ENCODE data around the gene DHRSX.

Gene DHRSX

DNA sequence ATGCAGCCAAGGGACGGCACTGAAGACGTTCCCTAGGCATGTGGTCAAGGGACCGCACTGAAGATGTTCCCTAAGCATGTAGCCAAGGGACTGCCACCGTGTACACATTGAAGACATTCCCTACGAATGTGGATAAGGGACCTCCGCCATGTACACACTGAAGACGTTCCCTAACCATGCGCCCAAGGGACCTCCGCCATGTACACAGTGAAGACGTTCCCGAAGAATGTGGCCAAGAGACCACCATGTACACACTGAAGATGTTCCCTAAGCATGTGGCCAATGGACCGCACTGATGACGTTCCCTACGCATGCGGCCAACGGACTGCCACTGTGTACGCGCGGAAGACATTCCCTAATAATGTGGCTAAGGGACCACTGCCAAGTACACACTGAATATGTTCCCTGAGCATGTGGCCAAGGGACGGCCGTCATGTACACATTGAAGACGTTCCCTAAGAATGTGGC, 48.4 kb downstream of the DHRSX start:
- H3K4me3 ChIP-seq (ENCODE audit: low read depth, low read length), result no peak overlapping the region

DNA sequence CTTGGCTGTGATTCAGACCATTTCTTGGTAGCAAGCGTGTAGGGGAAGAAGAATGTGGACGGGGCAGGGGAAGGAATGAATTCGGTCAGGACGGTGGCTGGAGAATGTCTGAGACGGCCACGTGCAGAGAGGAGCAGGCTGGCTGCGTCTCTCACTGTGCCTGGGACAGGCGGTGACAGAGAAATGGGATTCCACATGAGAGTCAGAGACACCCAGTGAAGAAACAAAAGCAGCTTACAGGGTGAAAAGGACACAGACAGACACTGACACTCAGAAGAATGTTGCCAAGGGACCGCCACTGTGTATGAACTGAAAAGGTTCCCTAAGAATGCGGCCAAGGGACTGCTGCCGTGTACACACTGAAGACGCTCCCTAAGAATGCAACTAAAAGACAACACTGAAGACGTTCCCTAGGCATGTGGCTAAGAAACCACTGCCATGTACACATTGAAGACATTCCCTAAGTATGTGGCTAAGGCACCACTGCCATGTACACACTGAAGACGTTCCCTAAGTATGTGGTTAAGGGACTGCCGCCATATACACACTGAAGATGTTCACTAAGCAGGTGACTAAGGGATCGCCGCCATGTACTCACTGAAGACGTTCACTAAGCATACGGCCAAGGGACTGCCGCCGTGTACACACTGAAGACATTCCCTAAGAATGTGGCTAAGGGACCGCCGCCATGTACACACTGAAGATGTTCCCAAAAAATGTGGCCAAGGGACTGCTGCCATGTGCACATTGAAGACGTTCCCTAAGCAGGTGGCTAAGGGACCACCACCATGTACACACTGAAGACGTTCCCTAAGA, 49.1 kb downstream of the DHRSX start:
- no peak overlapping the region for H3K4me3 ChIP-seq (ENCODE audit: low read depth, low read length)
- TF ChIP-seq, protein P1, sequence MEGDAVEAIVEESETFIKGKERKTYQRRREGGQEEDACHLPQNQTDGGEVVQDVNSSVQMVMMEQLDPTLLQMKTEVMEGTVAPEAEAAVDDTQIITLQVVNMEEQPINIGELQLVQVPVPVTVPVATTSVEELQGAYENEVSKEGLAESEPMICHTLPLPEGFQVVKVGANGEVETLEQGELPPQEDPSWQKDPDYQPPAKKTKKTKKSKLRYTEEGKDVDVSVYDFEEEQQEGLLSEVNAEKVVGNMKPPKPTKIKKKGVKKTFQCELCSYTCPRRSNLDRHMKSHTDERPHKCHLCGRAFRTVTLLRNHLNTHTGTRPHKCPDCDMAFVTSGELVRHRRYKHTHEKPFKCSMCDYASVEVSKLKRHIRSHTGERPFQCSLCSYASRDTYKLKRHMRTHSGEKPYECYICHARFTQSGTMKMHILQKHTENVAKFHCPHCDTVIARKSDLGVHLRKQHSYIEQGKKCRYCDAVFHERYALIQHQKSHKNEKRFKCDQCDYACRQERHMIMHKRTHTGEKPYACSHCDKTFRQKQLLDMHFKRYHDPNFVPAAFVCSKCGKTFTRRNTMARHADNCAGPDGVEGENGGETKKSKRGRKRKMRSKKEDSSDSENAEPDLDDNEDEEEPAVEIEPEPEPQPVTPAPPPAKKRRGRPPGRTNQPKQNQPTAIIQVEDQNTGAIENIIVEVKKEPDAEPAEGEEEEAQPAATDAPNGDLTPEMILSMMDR (IDR thresholded peaks at IDR 0.05; ENCODE audit: borderline replicate concordance, insufficient read depth, low read depth, low read length), result no peak

More for the DNA sequence above, 48.4 kb downstream of the DHRSX start:
- TF ChIP-seq, protein P1 (IDR thresholded peaks at IDR 0.05; ENCODE audit: borderline replicate concordance, insufficient read depth, low read depth, low read length), result no peak

- TF ChIP-seq, protein P1 (IDR thresholded peaks at IDR 0.05; ENCODE audit: borderline replicate concordance, insufficient read depth, low read depth, low read length), result no peak
- no peak overlapping the region for H3K4me3 ChIP-seq (ENCODE audit: low read depth, low read length)
Observed at GRCh38 chrX:2450681-2451080, 50.1 kb downstream of the DHRSX start.

DNA sequence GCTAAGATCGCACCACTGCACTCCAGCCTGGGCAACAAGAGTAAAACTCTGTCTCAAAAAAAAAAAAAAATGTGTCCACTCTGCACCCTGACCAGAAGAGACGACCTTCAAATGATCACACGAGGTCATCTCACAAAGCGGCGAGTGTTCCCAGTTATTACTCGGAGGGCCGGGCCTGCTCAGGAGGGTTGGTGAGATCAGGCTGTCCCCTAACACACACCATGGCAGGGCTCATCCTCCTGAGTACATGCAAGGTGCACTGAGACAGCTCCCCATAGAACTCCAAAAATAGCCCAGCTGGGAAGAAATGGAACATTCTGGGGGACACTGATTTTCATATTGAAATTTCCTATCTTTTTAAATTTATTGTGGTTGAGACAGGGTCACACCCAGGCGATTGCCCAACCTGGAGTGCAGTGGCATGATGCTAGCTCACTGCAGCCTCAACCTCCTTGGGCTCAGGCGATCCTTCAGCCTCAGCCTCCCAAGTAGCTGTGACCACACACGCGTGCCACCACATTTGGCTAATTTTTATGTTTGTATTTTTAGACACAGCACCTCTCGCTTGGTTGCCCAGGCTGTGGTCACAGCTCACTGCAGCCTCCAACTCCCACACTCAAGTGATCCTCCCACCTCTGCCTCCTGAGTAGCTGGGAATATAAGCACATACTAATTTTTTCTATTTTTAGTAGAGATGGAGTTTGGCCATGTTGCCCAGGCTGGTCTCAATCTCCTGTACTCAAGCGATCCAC, 51.5 kb downstream of the DHRSX start:
- H3K4me3 ChIP-seq (ENCODE audit: low read depth, low read length), result no peak overlapping the region
- TF ChIP-seq, protein P1 (IDR thresholded peaks at IDR 0.05; ENCODE audit: borderline replicate concordance, insufficient read depth, low read depth, low read length), result no peak

DNA sequence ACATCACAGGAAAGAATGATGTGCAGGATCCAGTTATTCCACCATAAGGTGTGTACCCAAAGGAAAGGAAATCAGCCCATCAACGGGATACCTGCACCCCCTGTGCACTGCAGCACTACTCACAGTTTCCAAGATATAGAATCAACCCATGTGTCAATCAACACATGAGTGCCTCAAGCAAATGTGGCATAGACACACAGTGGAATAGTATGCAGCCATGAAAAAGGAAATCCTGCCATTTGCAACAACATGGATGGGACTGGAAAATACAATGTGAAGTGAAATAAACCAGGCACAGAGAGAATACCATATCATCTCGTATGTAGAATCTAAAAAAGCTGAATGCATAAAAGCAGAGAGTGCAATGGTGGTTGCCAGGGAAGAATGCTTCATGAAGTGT, 53.3 kb downstream of the DHRSX start:
- TF ChIP-seq, protein P1 (IDR thresholded peaks at IDR 0.05; ENCODE audit: borderline replicate concordance, insufficient read depth, low read depth, low read length), result no peak
- H3K4me3 ChIP-seq (ENCODE audit: low read depth, low read length), result no peak overlapping the region

GRCh38 chrX:2446815-2447214, 54.0 kb downstream of the DHRSX start:
- no peak overlapping the region for H3K4me3 ChIP-seq (ENCODE audit: low read depth, low read length)
- TF ChIP-seq, protein P1 (IDR thresholded peaks at IDR 0.05; ENCODE audit: borderline replicate concordance, insufficient read depth, low read depth, low read length), result no peak

Data from GM12875 (cell line).